Lower leg skin (tissue), 4 donors: ENCODE data around the gene CRYL1. TPM values are rescaled to one million over a fixed set of nuclear protein-coding genes. Genes with fewer than 3 reads are reported as not detected.

Source experiments
- DNase-seq, 2 donors: peaks; one replicate each; pipeline ENCODE4 v3.0.0-alpha.2; 2019; ENCODE audit warnings: low spot score in 2 of 2
- H3K4me3 ChIP-seq: fragments of 200-600 bp; sonication (generic); 2 replicates; pipeline ENCODE4 v1.5.1; 2017; ENCODE audit warnings: mild to moderate bottlenecking, low read depth; ENCODE audit not compliant: poor library complexity, severe bottlenecking
- CTCF ChIP-seq, 3 donors: fragments of 450-650 bp; IDR thresholded peaks; one replicate each; pipeline ENCODE4 v1.5.1; 2016; ENCODE audit warnings: antibody characterized with exemption in 3 of 3, mild to moderate bottlenecking in 3 of 3, moderate library complexity in 2 of 3
- POLR2A ChIP-seq, 2 donors: fragments of 450-650 bp; IDR thresholded peaks; one replicate each; pipeline ENCODE4 v1.6.1; 2016 to 2017; ENCODE audit warnings: antibody characterized with exemption in 2 of 2, mild to moderate bottlenecking in 1 of 2, moderate library complexity in 1 of 2
- WGBS, 2 donors: methylation state at CpG; one replicate each; pipeline ENCODE4 v1.1.5; 2018; 5-methylcytosine and 5-hydroxymethylcytosine counted together
- intact Hi-C: fragments of 100-400 bp; cut with DNase I; formaldehyde crosslinking; loops from one replicate; pipeline ENCODE4 v1.15.0; 2023; ENCODE audit warnings: low total_unique reads
- total RNA-seq, 4 donors: library from RNA; depleted of rRNA; stranded (reverse); fragments of >200 nt; gene quantifications; one replicate each; pipeline ENCODE4 v1.1.0, GENCODE V29; 2016

CRYL1 gene
- total RNA-seq, 4 donors from 2014 or later: 10.3 to 21.4 (median 16.8) TPM

GRCh38 chr13:20446900-20447299 lies 78.8 kb downstream of the CRYL1 start:
- no peak for DNase-seq
- no peak for TF ChIP-seq POLR2A (IDR thresholded peaks at IDR 0.05)
- no peak for TF ChIP-seq CTCF (IDR thresholded peaks at IDR 0.05)
- intact Hi-C loops: no loop called here
- H3K4me3 ChIP-seq: no peak overlapping the region

- intact Hi-C loops: no loop called here
- no peak for TF ChIP-seq POLR2A (IDR thresholded peaks at IDR 0.05)
- no peak for TF ChIP-seq CTCF (IDR thresholded peaks at IDR 0.05)
- no peak overlapping the region for H3K4me3 ChIP-seq
- 54 to 59% methylated on average over 1 of the region's 1 CpG for WGBS, 2 donors
- no peak for DNase-seq
These were observed 79.3 kb downstream of the CRYL1 start for GRCh38 chr13:20446405-20446804.

GRCh38 chr13:20442798-20443381 lies 82.8 kb downstream of the CRYL1 start:
- intact Hi-C loops: no loop called here
- 49 to 64% methylated on average over 2 of the region's 2 CpGs for WGBS, 2 donors
- DNase-seq: no peak
- TF ChIP-seq POLR2A (IDR thresholded peaks at IDR 0.05) (no peak), CTCF (IDR thresholded peaks at IDR 0.05) (no peak)
- H3K4me3 ChIP-seq: no peak overlapping the region

- no peak for DNase-seq
- intact Hi-C loops: no loop called here
- H3K4me3 ChIP-seq: no peak overlapping the region
- TF ChIP-seq CTCF (IDR thresholded peaks at IDR 0.05) (no peak), POLR2A (IDR thresholded peaks at IDR 0.05) (no peak)
These were observed 83.3 kb downstream of the CRYL1 start for GRCh38 chr13:20442375-20442774.

- H3K4me3 ChIP-seq: no peak overlapping the region
- DNase-seq: no peak
- intact Hi-C loops: no loop called here
- TF ChIP-seq CTCF (IDR thresholded peaks at IDR 0.05) (no peak), POLR2A (IDR thresholded peaks at IDR 0.05) (no peak)
- 62% methylated on average over 2 of the region's 2 CpGs for WGBS, 2 donors
These were observed 83.8 kb downstream of the CRYL1 start for GRCh38 chr13:20441879-20442278.

- TF ChIP-seq POLR2A (IDR thresholded peaks at IDR 0.05): no peak
- no peak for TF ChIP-seq CTCF (IDR thresholded peaks at IDR 0.05)
- no peak overlapping the region for H3K4me3 ChIP-seq
- DNase-seq: no peak
- 49 to 54% methylated on average over 5 of the region's 5 CpGs for WGBS, 2 donors
- intact Hi-C loops: no loop called here
These were observed 84.6 kb downstream of the CRYL1 start for GRCh38 chr13:20441056-20441455.
